Stomach smooth muscle (tissue), 2 donors: ENCODE results near the gene ARHGAP1.
A peak's percentile ranks its signal among the peaks of the same experiment; 100 is the strongest.

ENCODE experiments used
- H3K27ac ChIP-seq: one replicate; pipeline ENCODE4 v1.7.0; 2013; ENCODE audit warnings: mild to moderate bottlenecking, low read length, inconsistent platforms
- H3K27me3 ChIP-seq, 2 donors: one replicate each; pipeline ENCODE4 v1.7.0; 2013; ENCODE audit warnings: low read length in 2 of 2; ENCODE audit not compliant: insufficient read depth in 2 of 2, control insufficient read depth in 1 of 2
- H3K36me3 ChIP-seq, 2 donors: one replicate each; pipeline ENCODE4 v1.7.0; 2013; ENCODE audit warnings: low read length in 2 of 2; ENCODE audit not compliant: control insufficient read depth in 2 of 2, insufficient read depth in 2 of 2
- H3K4me1 ChIP-seq: one replicate; pipeline ENCODE4 v1.7.0; 2013; ENCODE audit warnings: low read length; ENCODE audit not compliant: control insufficient read depth, insufficient read depth
- H3K4me3 ChIP-seq, 2 donors: one replicate each; pipeline ENCODE4 v1.7.0; 2013; ENCODE audit warnings: low read length in 2 of 2
- H3K9ac ChIP-seq, 2 donors: one replicate each; pipeline ENCODE4 v1.7.0; 2013; ENCODE audit warnings: low read length in 2 of 2, mild to moderate bottlenecking in 1 of 2
- H3K9me3 ChIP-seq, 2 donors: one replicate each; pipeline ENCODE4 v1.7.0; 2013; ENCODE audit warnings: low read length in 2 of 2; ENCODE audit not compliant: control insufficient read depth in 2 of 2
- donor health status: healthy.
- donor health status: Pancreatic carcinoma.

Gene ARHGAP1

GRCh38 chr11:46679241-46680163 is 20.9 kb downstream of the ARHGAP1 start:
- Histone ChIP-seq H3K4me1 (peaks cover 20% of the 10 kb centered on the region), H3K4me3 (no peak overlapping the region), H3K27ac (no peak overlapping the region), H3K36me3 (peaks cover 31 to 48% of the 10 kb centered on the region in 2 donors), H3K9me3 (no peaks in the 10 kb centered on the region), H3K27me3 (no peaks in the 10 kb centered on the region), H3K9ac (no peak overlapping the region)

DNA sequence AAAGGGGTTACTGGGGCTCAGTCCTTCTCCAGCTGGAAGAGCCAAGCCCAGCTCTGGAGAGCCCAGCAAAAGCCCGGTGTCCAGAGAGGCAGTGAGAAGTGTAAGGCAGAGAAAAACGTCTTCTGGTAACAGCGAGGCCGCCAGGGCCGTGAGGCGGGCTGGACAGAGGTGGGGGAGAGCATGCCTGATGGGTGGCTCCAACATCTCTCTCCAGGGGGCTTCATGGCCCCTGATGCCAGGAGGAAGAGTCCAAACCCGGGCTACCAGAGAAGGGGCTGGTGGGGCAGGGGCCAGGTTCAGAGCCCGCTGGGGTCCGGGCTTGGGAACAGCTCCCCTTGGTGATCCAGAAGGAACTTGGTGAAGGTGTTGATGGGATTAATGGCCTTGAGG is 21.7 kb downstream of the ARHGAP1 start:
- H3K4me3 ChIP-seq, result no peak overlapping the region
- peaks cover 23% of the 10 kb centered on the region for H3K4me1 ChIP-seq
- H3K9me3 ChIP-seq, result no peaks in the 10 kb centered on the region
- no peak overlapping the region for H3K27ac ChIP-seq
- H3K9ac ChIP-seq, result no peak overlapping the region
- H3K36me3 ChIP-seq, result peaks cover 31 to 50% of the 10 kb centered on the region in 2 donors
- no peaks in the 10 kb centered on the region for H3K27me3 ChIP-seq

DNA sequence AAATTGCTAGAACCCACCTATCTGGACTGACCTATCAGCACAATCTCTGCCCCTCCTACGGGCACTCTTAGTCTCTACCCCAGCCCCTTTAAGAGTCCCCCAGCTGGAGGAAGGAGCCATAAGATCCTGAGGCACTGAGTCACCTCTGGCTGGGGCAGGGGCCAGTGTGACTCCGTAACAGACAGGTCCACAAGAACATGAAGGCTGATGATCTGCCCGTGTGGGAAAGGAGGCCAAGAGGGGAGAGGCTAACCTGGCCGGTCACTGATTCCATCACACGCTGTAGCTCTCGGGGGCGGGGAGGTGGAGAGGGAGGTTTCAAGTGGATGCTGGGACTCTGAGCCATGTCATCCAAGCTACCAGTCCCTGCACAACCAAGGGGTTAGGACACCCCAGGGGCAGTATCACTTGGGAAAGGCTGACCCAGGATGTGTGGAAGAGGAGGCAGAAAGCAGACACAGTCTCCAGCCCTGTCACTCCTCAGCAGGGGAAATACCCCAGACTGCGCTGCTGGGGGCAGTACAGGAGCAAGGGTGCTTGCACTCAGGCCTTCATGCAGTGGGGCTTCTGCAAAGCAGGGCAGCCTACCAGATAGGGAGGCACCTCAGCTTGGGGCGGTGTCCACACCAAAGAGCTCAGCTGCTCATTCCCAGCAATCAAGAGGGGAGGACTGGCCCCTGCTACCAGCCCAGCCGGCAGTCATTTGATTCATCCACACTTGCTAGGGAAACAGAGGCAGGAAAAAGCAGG is 22.3 kb downstream of the ARHGAP1 start:
- Histone ChIP-seq H3K9ac (no peak overlapping the region), H3K9me3 (no peaks in the 10 kb centered on the region), H3K4me1 (peaks cover 25% of the 10 kb centered on the region), H3K27me3 (no peaks in the 10 kb centered on the region), H3K27ac (no peak overlapping the region), H3K4me3 (no peak overlapping the region), H3K36me3 (peaks cover 31 to 54% of the 10 kb centered on the region in 2 donors)

DNA sequence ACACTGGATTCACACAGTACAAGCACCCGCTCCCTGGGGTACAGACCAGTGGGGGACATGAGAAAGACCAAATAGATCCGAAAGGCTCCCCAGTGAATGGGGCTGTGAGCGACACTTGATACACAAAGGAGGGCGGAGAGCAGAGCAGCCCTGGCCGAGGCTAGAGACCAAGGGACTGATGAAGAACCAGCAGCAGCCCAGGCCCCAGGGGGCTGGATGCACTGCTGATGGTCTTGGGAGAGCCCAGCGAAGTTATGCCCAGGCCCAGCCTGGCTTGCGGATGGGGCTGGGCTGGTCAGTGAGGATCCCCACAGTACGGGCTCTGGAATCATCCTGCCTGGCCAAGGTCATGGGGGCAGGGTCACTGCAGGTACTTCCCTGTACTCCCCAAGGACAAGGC is 23.2 kb downstream of the ARHGAP1 start:
- Histone ChIP-seq H3K9ac (no peak overlapping the region), H3K36me3 (peaks cover 31 to 59% of the 10 kb centered on the region in 2 donors), H3K4me3 (no peak overlapping the region), H3K9me3 (no peaks in the 10 kb centered on the region), H3K4me1 (peaks cover 25% of the 10 kb centered on the region), H3K27me3 (no peaks in the 10 kb centered on the region), H3K27ac (no peak overlapping the region)

GRCh38 chr11:46676436-46677158 is 23.8 kb downstream of the ARHGAP1 start:
- Histone ChIP-seq H3K4me1 (peaks cover 25% of the 10 kb centered on the region), H3K27me3 (no peaks in the 10 kb centered on the region), H3K9me3 (no peaks in the 10 kb centered on the region), H3K36me3 (peaks cover 31 to 58% of the 10 kb centered on the region in 2 donors), H3K9ac (no peak overlapping the region), H3K27ac (peak overlapping the region; percentile 76), H3K4me3 (no peak overlapping the region)

GRCh38 chr11:46675949-46676348 is 24.5 kb downstream of the ARHGAP1 start:
- peak overlapping the region in 1 of 2 donors; percentile 16 for H3K4me3 ChIP-seq
- peaks cover 32 to 55% of the 10 kb centered on the region in 2 donors for H3K36me3 ChIP-seq

DNA sequence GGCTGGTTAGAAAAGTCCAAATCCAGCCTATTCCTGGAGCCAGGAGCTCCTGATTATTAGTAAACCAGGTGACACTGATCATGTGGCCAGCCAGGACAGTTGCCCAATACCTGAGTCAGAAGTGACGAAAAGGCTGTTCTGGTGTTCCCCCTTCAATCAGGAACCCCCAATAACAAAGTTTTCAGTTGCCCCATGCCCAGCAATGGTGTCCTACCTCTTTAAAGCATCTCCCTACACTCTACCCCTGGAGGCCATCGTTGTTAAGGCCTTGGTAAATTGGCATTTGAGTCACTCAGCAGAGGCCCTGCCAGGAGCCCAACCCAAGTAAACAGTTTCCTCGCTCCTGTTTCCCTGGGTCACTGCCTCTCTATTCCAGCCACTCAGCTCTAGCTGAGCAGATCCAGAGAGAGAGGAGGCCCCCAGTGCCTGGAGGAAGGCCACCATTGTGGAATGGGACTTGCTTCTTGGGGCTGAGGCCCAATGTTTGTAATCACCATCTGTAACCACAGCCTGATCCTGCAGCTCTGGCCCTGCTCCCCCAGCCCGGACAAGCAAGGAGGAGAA is 25.0 kb downstream of the ARHGAP1 start:
- Histone ChIP-seq H3K4me3 (peak overlapping the region in 1 of 2 donors; percentile 16), H3K9ac (peak overlapping the region; percentile 42), H3K36me3 (peaks cover 30 to 55% of the 10 kb centered on the region in 2 donors), H3K27me3 (no peaks in the 10 kb centered on the region), H3K4me1 (peaks cover 25% of the 10 kb centered on the region), H3K27ac (peak overlapping the region; percentile 76), H3K9me3 (no peaks in the 10 kb centered on the region)

More at GRCh38 chr11:46675949-46676348, 24.5 kb downstream of the ARHGAP1 start:
- Histone ChIP-seq H3K4me1 (peaks cover 25% of the 10 kb centered on the region), H3K27me3 (no peaks in the 10 kb centered on the region), H3K9ac (peak overlapping the region in 1 of 2 donors; percentile 42), H3K27ac (peak overlapping the region; percentile 76), H3K9me3 (no peaks in the 10 kb centered on the region)

DNA sequence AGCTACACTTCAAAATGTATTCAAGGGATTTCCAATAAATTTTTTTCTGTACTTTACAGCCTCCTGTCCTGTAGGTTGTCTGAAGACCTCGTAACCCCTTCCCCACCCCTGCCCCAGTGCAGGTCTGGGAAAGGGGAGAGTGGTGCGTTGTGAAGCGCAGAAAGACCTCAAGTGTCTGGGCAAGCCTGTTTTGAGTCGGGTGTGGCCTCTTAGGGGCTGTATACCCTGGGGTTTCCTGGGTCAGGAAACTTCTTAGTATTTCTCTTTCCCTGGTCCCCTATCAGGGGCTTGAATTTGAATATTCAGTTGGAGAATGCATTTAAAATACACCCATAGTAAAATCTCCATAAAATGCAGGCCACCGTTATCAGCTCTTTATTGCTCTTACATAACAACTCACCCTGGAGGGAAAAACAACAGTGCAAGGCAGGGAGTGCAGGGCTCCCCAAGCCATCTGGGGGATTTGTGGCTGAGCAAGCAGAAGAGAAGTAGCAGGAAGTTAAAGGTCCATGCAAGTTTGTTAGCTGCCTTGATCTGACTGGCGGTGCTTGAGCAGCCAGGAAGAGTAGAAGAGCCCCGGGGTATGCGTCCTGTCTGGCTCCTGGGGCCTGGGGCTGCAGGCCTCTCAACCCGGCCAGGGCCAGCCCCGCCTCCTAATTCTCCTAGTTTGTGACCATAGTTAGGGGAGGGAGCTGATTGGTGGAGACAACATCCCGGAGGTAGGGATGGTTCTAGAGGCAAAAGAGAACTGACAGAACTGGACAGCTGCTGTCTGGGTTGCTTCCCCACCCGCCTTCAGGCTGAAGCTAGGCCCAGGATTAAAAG is 25.7 kb downstream of the ARHGAP1 start:
- Histone ChIP-seq H3K9me3 (no peaks in the 10 kb centered on the region), H3K36me3 (peaks cover 28 to 51% of the 10 kb centered on the region in 2 donors), H3K4me1 (peaks cover 25% of the 10 kb centered on the region), H3K9ac (peak overlapping the region in 1 of 2 donors; percentile 42), H3K27me3 (no peaks in the 10 kb centered on the region), H3K27ac (peak overlapping the region; percentile 76), H3K4me3 (no peak overlapping the region)

GRCh38 chr11:46673713-46674462 is 26.5 kb downstream of the ARHGAP1 start:
- H3K9me3 ChIP-seq, result no peaks in the 10 kb centered on the region
- H3K4me1 ChIP-seq, result peaks cover 25% of the 10 kb centered on the region
- H3K27me3 ChIP-seq, result no peaks in the 10 kb centered on the region
- peak overlapping the region; percentile 76 for H3K27ac ChIP-seq
- no peak overlapping the region for H3K4me3 ChIP-seq
- peaks cover 28 to 50% of the 10 kb centered on the region in 2 donors for H3K36me3 ChIP-seq
- H3K9ac ChIP-seq, result no peak overlapping the region
